GM13977 (cell line): ENCODE results near the gene SPAG17.

ENCODE experiments used
- DNase-seq: peaks from one replicate; pipeline ENCODE4 v3.0.0; 2012; ENCODE audit warnings: low spot score
- CTCF ChIP-seq: IDR thresholded peaks from 2 replicates; pipeline ENCODE4 v1.5.1; 2012; ENCODE audit warnings: mild to moderate bottlenecking, control low read depth; ENCODE audit not compliant: insufficient read depth; ENCODE audit errors: extremely low read depth, missing control alignments
- in situ Hi-C: fragments of 300-500 bp; cut with MboI; formaldehyde crosslinking; loops from one replicate; pipeline ENCODE4 v1.12.0; 2022; ENCODE audit warnings: low sequenced_read_pairs, low pct_unique_long_range_greater_than_20kb, mixed read lengths, inconsistent platforms; ENCODE audit not compliant: unreplicated experiment

Gene SPAG17

GRCh38 chr1:118136187-118136941 is 48.7 kb downstream of the SPAG17 start:
- peak; percentile 62 for DNase-seq
- in situ Hi-C loops = no loop called here
- no peak for TF ChIP-seq CTCF

GRCh38 chr1:118132000-118132399 is 53.0 kb downstream of the SPAG17 start:
- in situ Hi-C loops = no loop called here
- TF ChIP-seq CTCF = peak; percentile 5
- DNase-seq = no peak

GRCh38 chr1:118128761-118129160 is 56.3 kb downstream of the SPAG17 start:
- TF ChIP-seq CTCF = no peak
- no peak for DNase-seq
- in situ Hi-C loops = no loop called here

- DNase-seq = no peak
- no peak for TF ChIP-seq CTCF
- in situ Hi-C loops = no loop called here
Measured at GRCh38 chr1:118124064-118124463, 61.0 kb downstream of the SPAG17 start.

GRCh38 chr1:118123116-118123839 is 61.8 kb downstream of the SPAG17 start:
- in situ Hi-C loops = no loop called here
- no peak for DNase-seq
- TF ChIP-seq CTCF = no peak

- no peak for DNase-seq
- in situ Hi-C loops = no loop called here
- no peak for TF ChIP-seq CTCF
Measured at GRCh38 chr1:118122234-118123004, 62.6 kb downstream of the SPAG17 start.
